Parathyroid adenoma (tissue), 2 donors: Measurements from ENCODE around the gene NAPA.

Source experiments
- H2AFZ ChIP-seq: fragments of 300-600 bp; sonication (generic); one replicate; pipeline ENCODE4 v1.7.0; 2017; ENCODE audit warnings: antibody characterized with exemption, mild to moderate bottlenecking
- H3K27ac ChIP-seq: fragments of 300-600 bp; sonication (generic); one replicate; pipeline ENCODE4 v1.7.0; 2017
- H3K27me3 ChIP-seq: fragments of 300-600 bp; sonication (generic); one replicate; pipeline ENCODE4 v1.7.0; 2017; ENCODE audit warnings: low read length; ENCODE audit not compliant: control insufficient read depth, insufficient read depth
- H3K36me3 ChIP-seq: fragments of 300-600 bp; sonication (generic); one replicate; pipeline ENCODE4 v1.7.0; 2017; ENCODE audit warnings: low read length; ENCODE audit not compliant: control insufficient read depth, insufficient read depth
- H3K4me1 ChIP-seq: fragments of 300-600 bp; sonication (generic); one replicate; pipeline ENCODE4 v1.7.0; 2017; ENCODE audit warnings: control low read depth
- H3K4me2 ChIP-seq: fragments of 300-600 bp; sonication (generic); one replicate; pipeline ENCODE4 v1.7.0; 2017; ENCODE audit warnings: low read length
- H3K4me3 ChIP-seq: fragments of 300-600 bp; sonication (generic); one replicate; pipeline ENCODE4 v1.7.0; 2017; ENCODE audit warnings: low read depth, low read length
- H3K79me2 ChIP-seq: fragments of 300-600 bp; sonication (generic); one replicate; pipeline ENCODE4 v1.7.0; 2017; ENCODE audit warnings: control low read depth
- H3K9ac ChIP-seq: fragments of 300-600 bp; sonication (generic); one replicate; pipeline ENCODE4 v1.7.0; 2017; ENCODE audit warnings: mild to moderate bottlenecking
- H3K9me3 ChIP-seq: fragments of 300-600 bp; sonication (generic); one replicate; pipeline ENCODE4 v1.7.0; 2017; ENCODE audit warnings: low read length; ENCODE audit not compliant: control insufficient read depth
- TF ChIP-seq, protein P1 (sequence below): fragments of 300-600 bp; sonication (generic); IDR thresholded peaks from one replicate; pipeline ENCODE4 v1.7.0; 2017; ENCODE audit warnings: antibody characterized with exemption, mild to moderate bottlenecking
- donor health status: primary hyperparathyroidism.

Gene NAPA

DNA sequence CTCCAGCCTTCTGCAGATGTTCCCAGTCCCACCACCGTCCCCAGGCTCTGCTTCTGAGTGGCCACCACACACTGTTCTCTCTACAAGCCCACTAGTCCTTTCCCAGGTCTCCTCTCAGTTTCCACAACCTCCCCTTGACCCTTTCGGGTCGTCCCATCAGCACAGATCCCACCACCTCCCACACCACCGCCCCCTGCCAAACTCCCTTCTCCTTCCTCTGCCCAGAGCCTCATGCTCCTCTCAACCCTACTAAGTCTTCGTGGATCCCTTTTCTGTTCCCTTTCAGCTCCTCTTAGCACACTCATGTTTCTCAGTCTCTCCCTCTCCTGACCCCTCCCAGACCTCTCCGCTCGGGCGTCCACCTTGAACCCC is 1.9 kb downstream of the NAPA start:
- TF ChIP-seq, protein P1, sequence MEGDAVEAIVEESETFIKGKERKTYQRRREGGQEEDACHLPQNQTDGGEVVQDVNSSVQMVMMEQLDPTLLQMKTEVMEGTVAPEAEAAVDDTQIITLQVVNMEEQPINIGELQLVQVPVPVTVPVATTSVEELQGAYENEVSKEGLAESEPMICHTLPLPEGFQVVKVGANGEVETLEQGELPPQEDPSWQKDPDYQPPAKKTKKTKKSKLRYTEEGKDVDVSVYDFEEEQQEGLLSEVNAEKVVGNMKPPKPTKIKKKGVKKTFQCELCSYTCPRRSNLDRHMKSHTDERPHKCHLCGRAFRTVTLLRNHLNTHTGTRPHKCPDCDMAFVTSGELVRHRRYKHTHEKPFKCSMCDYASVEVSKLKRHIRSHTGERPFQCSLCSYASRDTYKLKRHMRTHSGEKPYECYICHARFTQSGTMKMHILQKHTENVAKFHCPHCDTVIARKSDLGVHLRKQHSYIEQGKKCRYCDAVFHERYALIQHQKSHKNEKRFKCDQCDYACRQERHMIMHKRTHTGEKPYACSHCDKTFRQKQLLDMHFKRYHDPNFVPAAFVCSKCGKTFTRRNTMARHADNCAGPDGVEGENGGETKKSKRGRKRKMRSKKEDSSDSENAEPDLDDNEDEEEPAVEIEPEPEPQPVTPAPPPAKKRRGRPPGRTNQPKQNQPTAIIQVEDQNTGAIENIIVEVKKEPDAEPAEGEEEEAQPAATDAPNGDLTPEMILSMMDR: no peak
- Histone ChIP-seq H3K36me3 (no peaks in the 10 kb centered on the region), H3K9ac (no peak overlapping the region), H3K9me3 (no peaks in the 10 kb centered on the region), H3K27ac (peak overlapping the region; percentile 16), H3K79me2 (peaks cover 61% of the 10 kb centered on the region), H3K4me2 (peak overlapping the region; percentile 96), H2AFZ (no peak overlapping the region), H3K4me3 (peak overlapping the region; percentile 95), H3K4me1 (peaks cover 19% of the 10 kb centered on the region), H3K27me3 (no peaks in the 10 kb centered on the region)

DNA sequence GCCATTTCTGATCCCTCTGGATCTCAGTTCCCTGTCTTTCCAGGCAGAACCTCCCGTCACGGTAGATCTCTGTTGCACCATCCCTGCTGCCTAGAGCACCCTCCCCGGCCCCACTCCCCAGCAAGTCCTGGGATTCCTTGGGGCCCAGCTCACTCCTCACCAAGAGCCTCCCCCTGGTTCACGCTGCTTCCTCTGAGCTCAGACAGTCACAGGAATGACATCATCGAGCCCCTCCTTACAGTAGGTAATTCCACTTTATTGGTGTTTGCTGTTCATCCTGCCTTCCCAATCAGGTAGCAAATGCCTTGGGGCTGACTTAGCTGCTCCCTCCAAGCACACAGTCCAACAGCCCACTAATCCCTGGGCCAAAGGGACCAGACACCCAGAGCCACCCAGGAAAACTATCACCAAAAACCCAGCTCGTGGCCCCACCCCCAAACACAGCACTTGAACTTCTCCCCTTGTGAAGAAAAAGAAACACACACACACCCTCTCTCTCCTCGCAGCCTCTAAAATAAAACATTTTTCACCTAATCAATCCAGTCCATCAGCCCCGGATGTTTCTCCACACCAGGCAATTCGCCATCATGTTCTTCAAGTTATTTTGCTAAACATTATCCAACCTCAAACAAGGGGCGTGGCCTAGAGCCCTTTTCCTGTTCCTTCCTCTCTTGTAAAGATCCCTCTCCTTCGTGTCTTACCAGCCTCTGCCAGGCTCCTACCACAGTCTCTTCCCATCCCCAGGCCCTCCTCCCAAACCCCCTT is 2.5 kb downstream of the NAPA start:
- H3K27ac ChIP-seq: peak overlapping the region; percentile 16
- peaks cover 23% of the 10 kb centered on the region for H3K4me1 ChIP-seq
- TF ChIP-seq, protein P1: no peak
- no peak overlapping the region for H3K9ac ChIP-seq
- H3K36me3 ChIP-seq: no peaks in the 10 kb centered on the region
- H3K4me2 ChIP-seq: peak overlapping the region; percentile 96
- peaks cover 66% of the 10 kb centered on the region for H3K79me2 ChIP-seq
- H3K9me3 ChIP-seq: no peaks in the 10 kb centered on the region
- peak overlapping the region; percentile 95 for H3K4me3 ChIP-seq
- no peak overlapping the region for H2AFZ ChIP-seq
- H3K27me3 ChIP-seq: no peaks in the 10 kb centered on the region

DNA sequence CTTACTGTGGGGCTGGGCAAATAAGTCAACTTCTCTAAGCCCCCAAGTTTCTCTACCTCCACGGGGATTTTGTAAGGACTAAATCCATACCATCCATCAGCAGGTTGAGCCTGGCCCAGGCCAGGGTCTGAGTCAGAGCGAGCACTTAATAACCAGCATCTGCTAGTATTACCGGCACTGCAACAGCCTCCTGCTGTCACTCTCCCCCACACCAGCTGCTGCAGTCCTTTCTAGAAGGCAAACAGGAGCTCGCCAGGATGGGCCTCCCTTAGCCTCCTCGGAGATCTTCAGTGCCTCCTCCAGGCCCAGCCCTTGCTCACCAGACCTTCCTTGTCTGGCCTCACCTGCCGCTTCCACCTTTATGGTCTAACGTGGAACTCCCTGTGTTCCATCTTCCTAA is 3.2 kb downstream of the NAPA start:
- Histone ChIP-seq H3K79me2 (peaks cover 71% of the 10 kb centered on the region), H3K27me3 (no peaks in the 10 kb centered on the region), H3K9ac (no peak overlapping the region), H3K36me3 (no peaks in the 10 kb centered on the region), H3K4me2 (peak overlapping the region; percentile 25), H3K4me1 (peaks cover 23% of the 10 kb centered on the region), H3K9me3 (no peaks in the 10 kb centered on the region), H2AFZ (no peak overlapping the region), H3K27ac (peak overlapping the region; percentile 16), H3K4me3 (no peak overlapping the region)
- TF ChIP-seq, protein P1: no peak

DNA sequence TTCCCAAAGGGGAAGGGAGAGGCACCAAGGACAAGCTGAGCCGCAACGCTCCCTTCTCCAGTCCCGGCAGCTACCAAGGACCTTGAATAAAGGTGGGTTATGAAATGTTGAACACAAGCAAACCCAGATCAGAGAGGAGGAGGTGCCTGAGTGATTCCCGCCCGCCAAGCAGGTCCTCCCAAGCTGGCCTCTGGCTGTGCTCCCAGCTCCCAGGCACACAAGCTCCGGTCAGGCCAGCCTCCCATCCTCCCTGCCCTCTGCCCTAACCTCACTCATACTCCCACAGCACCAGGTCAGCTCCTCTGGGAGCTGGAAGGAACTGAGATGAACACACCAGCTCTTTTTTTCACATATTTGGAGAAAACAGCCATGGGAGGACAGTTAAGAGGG is 3.7 kb downstream of the NAPA start:
- H3K9me3 ChIP-seq: no peaks in the 10 kb centered on the region
- no peak overlapping the region for H3K4me2 ChIP-seq
- TF ChIP-seq, protein P1: no peak
- peaks cover 23% of the 10 kb centered on the region for H3K4me1 ChIP-seq
- no peak overlapping the region for H3K27ac ChIP-seq
- H3K4me3 ChIP-seq: no peak overlapping the region
- H3K27me3 ChIP-seq: no peaks in the 10 kb centered on the region
- no peaks in the 10 kb centered on the region for H3K36me3 ChIP-seq
- peaks cover 76% of the 10 kb centered on the region for H3K79me2 ChIP-seq
- no peak overlapping the region for H3K9ac ChIP-seq
- no peak overlapping the region for H2AFZ ChIP-seq
